Effector memory CD8-positive, alpha-beta T cell (primary cell): Measurements from ENCODE around the gene LATS1.
"Not testable (repeated sequence)": the region's sequence is repeated elsewhere in the genome, so short reads cannot be mapped to it uniquely, and the experiment has no call there.

Source experiments
- ATAC-seq: fragments of 150-1000 bp; cut with Tn5 transposase; replicated peaks from 2 replicates; pipeline ENCODE4 v1.10.0; 2021; ENCODE audit warnings: mild to moderate bottlenecking, moderate library complexity
- DNase-seq, 3 experiments: peaks; one replicate each; pipeline ENCODE4 v3.0.0; 2021
- H3K27ac Mint-ChIP-seq, 2 donors: one replicate each; pipeline ENCODE4 v1.8.0; 2022; ENCODE audit warnings: mild to moderate bottlenecking in 2 of 2, mixed read lengths in 2 of 2, moderate library complexity in 2 of 2
- H3K27me3 Mint-ChIP-seq, 2 donors: one replicate each; pipeline ENCODE4 v1.8.0; 2022; ENCODE audit warnings: mixed read lengths in 2 of 2
- H3K36me3 Mint-ChIP-seq: one replicate; pipeline ENCODE4 v1.8.0; 2022; ENCODE audit warnings: mild to moderate bottlenecking, moderate library complexity, mixed read lengths; ENCODE audit not compliant: insufficient read depth
- H3K4me1 Mint-ChIP-seq, 2 donors: one replicate each; pipeline ENCODE4 v1.8.0; 2022; ENCODE audit warnings: low read depth in 2 of 2, mixed read lengths in 2 of 2
- H3K4me3 Mint-ChIP-seq, 2 donors: one replicate each; pipeline ENCODE4 v1.8.0; 2022; ENCODE audit warnings: mild to moderate bottlenecking in 2 of 2, mixed read lengths in 2 of 2, moderate library complexity in 2 of 2
- H3K9me3 Mint-ChIP-seq, 2 donors: one replicate each; pipeline ENCODE4 v1.8.0; 2022; ENCODE audit warnings: mixed read lengths in 2 of 2

Gene LATS1

DNA sequence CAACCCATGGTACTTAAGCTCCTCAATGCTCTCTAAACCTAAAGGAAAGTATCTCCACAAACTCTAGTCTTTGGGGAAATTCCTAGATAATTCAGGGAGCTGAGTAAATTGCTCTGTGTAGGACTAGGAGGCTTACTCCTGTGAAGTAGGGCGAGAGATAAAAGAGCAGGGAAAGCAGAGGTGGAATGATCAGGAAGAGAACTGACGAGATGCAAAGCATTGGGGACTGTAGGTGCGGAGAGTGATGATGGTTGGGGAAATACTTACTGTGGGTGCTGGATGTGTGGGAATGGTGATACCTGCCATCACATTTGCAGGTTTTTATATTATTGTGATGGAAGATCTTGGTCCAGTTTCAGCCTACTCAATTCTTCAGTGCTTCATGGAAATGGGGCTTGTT is 1.6 kb upstream of the LATS1 start:
- Mint-ChIP-seq H3K36me3 (peaks cover 30% of the 10 kb centered on the region), H3K9me3 (no peaks in the 10 kb centered on the region), H3K4me1 (peaks cover 20 to 26% of the 10 kb centered on the region in 2 donors), H3K27ac (peak overlapping the region in 1 of 2 donors; percentile 59), H3K27me3 (no peaks in the 10 kb centered on the region), H3K4me3 (no peak overlapping the region)
- ATAC-seq = no peak
- DNase-seq = no peak

DNA sequence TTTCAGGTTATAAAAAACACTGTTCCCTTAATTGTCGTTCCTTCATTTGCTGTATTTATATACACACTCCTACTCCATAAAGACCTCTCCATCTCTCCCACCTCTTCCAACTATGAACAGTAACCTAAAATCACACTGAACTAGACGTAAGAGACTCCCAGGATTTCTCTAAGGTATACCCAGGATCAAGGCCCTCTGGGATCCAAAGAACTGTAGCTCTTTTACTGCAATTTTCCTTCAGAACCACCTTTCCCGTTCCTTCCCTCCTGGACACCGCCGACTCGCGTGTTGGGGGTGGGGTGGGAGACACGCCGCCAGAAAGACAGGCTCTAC is 680 bp downstream of the LATS1 start:
- Mint-ChIP-seq H3K9me3 (no peaks in the 10 kb centered on the region), H3K4me3 (peak overlapping the region; percentile 97), H3K36me3 (peaks cover 25% of the 10 kb centered on the region), H3K27ac (peak overlapping the region; percentile 97 to 98), H3K4me1 (peaks cover 18 to 35% of the 10 kb centered on the region in 2 donors), H3K27me3 (no peaks in the 10 kb centered on the region)
- ATAC-seq (no peak), DNase-seq (no peak)

- ATAC-seq = no peak
- Mint-ChIP-seq H3K9me3 (no peaks in the 10 kb centered on the region), H3K36me3 (peaks cover 29% of the 10 kb centered on the region), H3K27ac (peak overlapping the region; percentile 88 to 98), H3K27me3 (no peaks in the 10 kb centered on the region), H3K4me3 (peak overlapping the region; percentile 97), H3K4me1 (peaks cover 22 to 39% of the 10 kb centered on the region in 2 donors)
- DNase-seq = no peak
Observed at GRCh38 chr6:149716181-149716963, 1.5 kb downstream of the LATS1 start.

DNA sequence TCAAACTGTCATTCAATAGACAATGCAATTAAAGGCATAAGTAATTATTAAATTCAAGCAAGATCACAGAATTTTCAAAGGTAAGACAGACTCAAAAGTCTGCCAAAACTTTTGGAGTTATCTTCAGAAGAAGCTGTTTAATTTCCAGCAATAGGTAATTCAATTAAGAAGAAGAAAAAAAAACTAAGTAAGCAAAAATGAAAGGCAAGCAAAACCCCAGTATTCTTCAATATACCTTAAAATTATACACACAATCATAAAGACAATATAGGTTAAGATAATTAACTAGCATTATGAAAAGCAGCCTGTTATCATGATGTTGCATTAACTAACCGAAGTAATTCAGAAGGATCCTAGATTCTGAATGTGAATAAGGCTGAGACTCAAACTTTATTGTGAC is 3.5 kb downstream of the LATS1 start:
- H3K27ac Mint-ChIP-seq = no peak overlapping the region
- peak overlapping the region in 1 of 2 donors; percentile 33 for H3K4me3 Mint-ChIP-seq
- peaks cover 37 to 55% of the 10 kb centered on the region in 2 donors for H3K4me1 Mint-ChIP-seq
- H3K9me3 Mint-ChIP-seq = no peaks in the 10 kb centered on the region
- no peak for DNase-seq
- no peak for ATAC-seq
- H3K36me3 Mint-ChIP-seq = peaks cover 29% of the 10 kb centered on the region
- H3K27me3 Mint-ChIP-seq = no peaks in the 10 kb centered on the region

GRCh38 chr6:149711711-149712110 is 6.2 kb downstream of the LATS1 start:
- Mint-ChIP-seq H3K4me3 (peak overlapping the region in 1 of 2 donors; percentile 2), H3K9me3 (no peaks in the 10 kb centered on the region)

GRCh38 chr6:149701714-149702113 is 16.2 kb downstream of the LATS1 start:
- H3K27ac Mint-ChIP-seq = peak overlapping the region in 1 of 2 donors; percentile 41
- peaks cover 41% of the 10 kb centered on the region for H3K36me3 Mint-ChIP-seq
- no peak overlapping the region for H3K4me3 Mint-ChIP-seq
- DNase-seq = no peak
- peaks cover 9 to 34% of the 10 kb centered on the region in 2 donors for H3K4me1 Mint-ChIP-seq
- ATAC-seq = no peak
- H3K27me3 Mint-ChIP-seq = no peaks in the 10 kb centered on the region
- H3K9me3 Mint-ChIP-seq = no peaks in the 10 kb centered on the region

More at GRCh38 chr6:149711711-149712110, 6.2 kb downstream of the LATS1 start:
- Mint-ChIP-seq H3K27me3 (no peaks in the 10 kb centered on the region), H3K4me1 (peaks cover 34 to 64% of the 10 kb centered on the region in 2 donors), H3K27ac (peak overlapping the region in 1 of 2 donors; percentile 38), H3K36me3 (peaks cover 11% of the 10 kb centered on the region)
- ATAC-seq (no peak), DNase-seq (no peak)

DNA sequence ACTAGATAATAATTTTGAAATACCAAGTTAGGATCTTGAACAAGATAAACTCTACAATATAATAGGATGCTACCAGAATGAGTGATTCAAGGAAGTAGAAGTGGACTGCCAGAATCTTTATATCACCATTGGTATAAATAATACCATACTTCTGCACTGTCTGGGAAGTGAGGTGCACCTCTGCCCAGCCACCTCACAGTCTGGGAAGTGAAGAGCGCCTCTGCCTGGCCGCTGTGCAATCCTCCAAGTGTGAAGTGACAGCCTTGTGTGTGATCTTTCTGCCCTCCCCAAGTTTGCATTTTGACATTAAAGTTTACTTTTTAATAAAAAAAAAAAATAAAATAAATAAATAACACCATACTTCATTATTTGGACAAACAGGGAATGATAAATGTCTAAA is 18.8 kb downstream of the LATS1 start:
- H3K36me3 Mint-ChIP-seq = peaks cover 55% of the 10 kb centered on the region
- H3K27me3 Mint-ChIP-seq = no peaks in the 10 kb centered on the region
- no peaks in the 10 kb centered on the region for H3K9me3 Mint-ChIP-seq
- ATAC-seq (no peak), DNase-seq (no peak)
- H3K4me1 Mint-ChIP-seq = peaks cover 0 to 25% of the 10 kb centered on the region in 2 donors
- H3K4me3 Mint-ChIP-seq = no peak overlapping the region
- peak overlapping the region in 1 of 2 donors; percentile 68 for H3K27ac Mint-ChIP-seq

- no peaks in the 10 kb centered on the region for H3K9me3 Mint-ChIP-seq
- ATAC-seq = no peak
- H3K27me3 Mint-ChIP-seq = no peaks in the 10 kb centered on the region
- DNase-seq = no peak
- H3K27ac Mint-ChIP-seq = no peak overlapping the region
- peaks cover 2 to 18% of the 10 kb centered on the region in 2 donors for H3K4me1 Mint-ChIP-seq
- no peak overlapping the region for H3K4me3 Mint-ChIP-seq
- peaks cover 65% of the 10 kb centered on the region for H3K36me3 Mint-ChIP-seq
Observed at GRCh38 chr6:149698175-149698574, 19.7 kb downstream of the LATS1 start.

DNA sequence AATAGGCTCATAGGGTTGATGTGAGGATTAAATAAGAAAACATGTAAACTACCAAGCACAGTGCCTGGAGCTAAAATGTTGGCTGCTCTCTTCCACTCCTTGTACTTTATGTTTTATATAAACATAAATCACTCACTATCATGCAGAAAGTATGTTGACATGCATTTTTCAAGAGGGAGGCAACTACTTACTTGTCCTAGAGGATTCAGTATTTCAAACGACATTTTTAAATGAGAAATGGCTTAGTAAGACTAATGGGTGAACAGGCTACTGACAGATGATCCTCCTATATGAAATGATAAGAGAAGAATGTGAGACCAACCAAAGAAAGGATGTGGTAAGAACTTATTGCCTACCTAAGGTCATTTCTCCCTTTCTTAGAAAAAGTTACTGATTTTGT is 21.0 kb downstream of the LATS1 start:
- Mint-ChIP-seq H3K9me3 (no peaks in the 10 kb centered on the region), H3K27me3 (no peaks in the 10 kb centered on the region), H3K4me3 (no peak overlapping the region), H3K27ac (peak overlapping the region in 1 of 2 donors; percentile 67), H3K4me1 (peaks cover 3 to 17% of the 10 kb centered on the region in 2 donors), H3K36me3 (peaks cover 73% of the 10 kb centered on the region)
- DNase-seq (no peak), ATAC-seq (no peak)

DNA sequence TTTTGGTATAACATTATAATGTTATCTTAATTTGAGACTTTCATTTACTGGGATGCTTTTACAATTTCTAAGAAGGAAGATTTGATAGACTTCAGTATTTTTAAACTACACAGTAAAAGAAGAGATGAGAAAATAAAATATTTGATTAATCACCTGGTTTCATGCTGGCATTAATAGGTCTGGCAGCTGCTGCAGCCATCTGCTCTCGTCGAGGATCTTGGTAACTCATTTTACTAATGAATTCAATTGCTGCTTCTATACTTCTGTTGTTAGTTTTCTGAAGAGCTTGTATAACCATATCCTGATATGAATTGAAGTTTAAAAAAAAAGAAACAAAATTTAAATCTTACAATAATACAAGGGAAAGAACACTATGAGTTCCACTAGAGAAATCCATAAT is 23.0 kb downstream of the LATS1 start:
- Mint-ChIP-seq H3K27ac (no peak overlapping the region), H3K4me3 (no peak overlapping the region), H3K4me1 (peaks cover 9 to 24% of the 10 kb centered on the region in 2 donors), H3K9me3 (no peaks in the 10 kb centered on the region), H3K27me3 (no peaks in the 10 kb centered on the region), H3K36me3 (peaks cover 65% of the 10 kb centered on the region)
- DNase-seq (no peak), ATAC-seq (no peak)

DNA sequence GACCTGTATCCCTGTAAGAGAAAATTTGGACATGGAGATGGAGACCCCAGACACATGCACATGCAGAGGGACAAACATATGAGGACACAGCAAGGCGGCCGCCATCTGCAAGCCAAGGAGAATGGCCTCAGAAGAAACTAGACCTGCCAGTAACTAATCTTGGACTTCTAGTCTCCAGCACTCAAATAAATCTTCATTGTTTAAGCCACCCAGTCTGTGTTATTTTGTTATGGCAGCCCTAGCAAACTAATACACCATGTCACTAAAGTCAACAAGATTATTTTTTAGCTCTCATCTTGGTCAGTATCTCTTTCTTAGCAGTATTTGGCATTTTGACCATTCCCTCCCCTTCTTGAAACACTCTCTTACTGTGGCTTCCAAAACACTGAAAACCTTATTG is 26.7 kb downstream of the LATS1 start:
- DNase-seq (no peak), ATAC-seq (no peak)
- Mint-ChIP-seq H3K36me3 (peaks cover 68% of the 10 kb centered on the region), H3K4me1 (peaks cover 19 to 28% of the 10 kb centered on the region in 2 donors), H3K27ac (peak overlapping the region in 1 of 2 donors; percentile 14), H3K9me3 (no peaks in the 10 kb centered on the region), H3K4me3 (no peak overlapping the region), H3K27me3 (no peaks in the 10 kb centered on the region)

DNA sequence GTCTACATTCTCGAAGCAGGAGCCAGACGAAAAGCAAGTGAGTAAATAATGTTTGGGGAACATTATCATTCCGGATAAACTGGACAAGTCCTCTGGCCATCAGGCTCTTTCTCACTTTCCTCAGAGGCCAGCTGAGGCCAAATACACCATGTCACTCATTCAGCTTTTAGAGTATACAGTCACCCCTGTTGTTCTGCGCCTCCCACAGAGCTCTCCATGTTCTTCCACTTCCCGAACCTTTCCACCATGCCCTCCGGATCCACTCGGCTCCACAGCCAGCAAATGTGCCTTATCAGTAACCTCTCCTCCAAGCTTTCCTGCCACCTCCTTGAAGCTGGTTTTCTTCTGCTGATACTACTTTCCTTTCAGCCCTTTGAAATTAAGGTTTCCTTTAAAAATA is 31.7 kb downstream of the LATS1 start:
- ATAC-seq = no peak
- peaks cover 17 to 23% of the 10 kb centered on the region in 2 donors for H3K4me1 Mint-ChIP-seq
- peak overlapping the region; percentile 0 to 82 for H3K27ac Mint-ChIP-seq
- no peak overlapping the region for H3K4me3 Mint-ChIP-seq
- no peaks in the 10 kb centered on the region for H3K9me3 Mint-ChIP-seq
- no peaks in the 10 kb centered on the region for H3K27me3 Mint-ChIP-seq
- DNase-seq = no peak
- peaks cover 65% of the 10 kb centered on the region for H3K36me3 Mint-ChIP-seq

DNA sequence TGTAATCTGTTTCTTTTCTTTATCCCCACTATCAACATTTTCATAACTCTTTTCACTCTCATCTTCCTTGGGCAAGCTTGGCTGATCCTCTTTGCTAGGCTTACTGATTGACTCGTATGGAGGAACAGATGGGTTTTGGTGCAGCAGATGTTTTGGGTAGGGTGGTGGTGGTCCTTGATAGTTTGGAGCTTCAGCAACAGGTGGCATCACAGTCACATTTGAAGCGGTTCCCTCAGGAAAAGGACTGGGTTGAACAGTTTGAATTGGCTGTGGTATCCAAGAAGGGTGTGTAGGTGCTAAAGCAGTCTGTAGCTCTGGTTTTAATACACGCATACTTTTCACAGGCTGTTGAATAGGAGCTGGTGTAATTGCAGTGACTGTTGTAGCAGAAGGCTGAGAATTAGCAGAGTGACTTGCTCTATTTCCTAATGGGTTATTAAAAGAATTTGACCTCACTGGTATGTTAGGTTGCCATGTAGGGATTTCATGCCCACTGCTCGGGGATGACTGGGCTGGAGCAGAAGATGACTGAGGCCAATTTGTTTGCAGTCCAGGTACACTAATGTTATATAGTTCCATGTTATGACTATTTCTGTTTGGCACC is 34.5 kb downstream of the LATS1 start:
- no peak for DNase-seq
- peaks cover 57% of the 10 kb centered on the region for H3K36me3 Mint-ChIP-seq
- no peak overlapping the region for H3K4me3 Mint-ChIP-seq
- no peaks in the 10 kb centered on the region for H3K9me3 Mint-ChIP-seq
- ATAC-seq = no peak
- H3K27me3 Mint-ChIP-seq = no peaks in the 10 kb centered on the region
- H3K4me1 Mint-ChIP-seq = peaks cover 14 to 23% of the 10 kb centered on the region in 2 donors
- no peak overlapping the region for H3K27ac Mint-ChIP-seq

GRCh38 chr6:149681845-149682244 is 36.1 kb downstream of the LATS1 start:
- ATAC-seq, H3K27ac Mint-ChIP-seq, H3K27me3 Mint-ChIP-seq, H3K4me3 Mint-ChIP-seq, DNase-seq, H3K9me3 Mint-ChIP-seq: not testable (repeated sequence)
- peaks cover 15 to 17% of the 10 kb centered on the region in 2 donors for H3K4me1 Mint-ChIP-seq
- peaks cover 53% of the 10 kb centered on the region for H3K36me3 Mint-ChIP-seq
